ENCODE results near the gene PACS2. TPM values are rescaled to one million over a fixed set of nuclear protein-coding genes. Genes with fewer than 3 reads are reported as not detected.

The PACS2 gene
- total RNA-seq, 1 experiment from 2014 or later, result 55.2 TPM

DNA sequence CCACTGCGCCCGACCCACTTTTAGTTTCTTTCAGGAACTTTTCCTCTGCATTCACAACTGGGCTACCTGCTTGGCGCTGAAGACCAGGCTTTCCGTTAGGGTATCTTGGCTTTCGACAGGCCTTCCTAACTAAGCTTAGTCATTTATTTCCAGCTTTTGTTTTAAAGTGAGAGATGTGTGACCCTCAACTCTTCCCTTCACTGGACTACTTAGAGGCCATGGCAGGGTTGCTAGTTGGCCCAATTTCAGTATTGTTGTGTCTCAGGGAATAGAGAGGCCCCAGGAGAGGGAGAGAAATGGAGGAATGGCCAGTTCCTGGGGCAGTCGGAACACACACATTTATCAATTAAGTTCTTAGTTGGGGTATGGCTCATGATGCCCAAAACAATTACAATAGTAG lies 115.5 kb downstream of the PACS2 start:
- Histone ChIP-seq H3K4me3 (ENCODE audit: low read depth in 2 of 2, low read length in 2 of 2) (no peak overlapping the region), H3K36me3 (ENCODE audit: control insufficient read depth, insufficient read depth, low read length) (no peaks in the 10 kb centered on the region), H3K27me3 (ENCODE audit: control insufficient read depth, insufficient read depth, low read length) (no peaks in the 10 kb centered on the region), H3K27ac (ENCODE audit: low read length) (no peak overlapping the region), H3K9me3 (ENCODE audit: control insufficient read depth, insufficient read depth, low read depth, low read length) (no peaks in the 10 kb centered on the region), H3K4me1 (ENCODE audit: control insufficient read depth, insufficient read depth, low read length) (peaks cover 3% of the 10 kb centered on the region; the same call in 1 of the 2 replicates)
- no TSS peak for BruUV-seq (replicated peaks)
- TF ChIP-seq, protein P1, sequence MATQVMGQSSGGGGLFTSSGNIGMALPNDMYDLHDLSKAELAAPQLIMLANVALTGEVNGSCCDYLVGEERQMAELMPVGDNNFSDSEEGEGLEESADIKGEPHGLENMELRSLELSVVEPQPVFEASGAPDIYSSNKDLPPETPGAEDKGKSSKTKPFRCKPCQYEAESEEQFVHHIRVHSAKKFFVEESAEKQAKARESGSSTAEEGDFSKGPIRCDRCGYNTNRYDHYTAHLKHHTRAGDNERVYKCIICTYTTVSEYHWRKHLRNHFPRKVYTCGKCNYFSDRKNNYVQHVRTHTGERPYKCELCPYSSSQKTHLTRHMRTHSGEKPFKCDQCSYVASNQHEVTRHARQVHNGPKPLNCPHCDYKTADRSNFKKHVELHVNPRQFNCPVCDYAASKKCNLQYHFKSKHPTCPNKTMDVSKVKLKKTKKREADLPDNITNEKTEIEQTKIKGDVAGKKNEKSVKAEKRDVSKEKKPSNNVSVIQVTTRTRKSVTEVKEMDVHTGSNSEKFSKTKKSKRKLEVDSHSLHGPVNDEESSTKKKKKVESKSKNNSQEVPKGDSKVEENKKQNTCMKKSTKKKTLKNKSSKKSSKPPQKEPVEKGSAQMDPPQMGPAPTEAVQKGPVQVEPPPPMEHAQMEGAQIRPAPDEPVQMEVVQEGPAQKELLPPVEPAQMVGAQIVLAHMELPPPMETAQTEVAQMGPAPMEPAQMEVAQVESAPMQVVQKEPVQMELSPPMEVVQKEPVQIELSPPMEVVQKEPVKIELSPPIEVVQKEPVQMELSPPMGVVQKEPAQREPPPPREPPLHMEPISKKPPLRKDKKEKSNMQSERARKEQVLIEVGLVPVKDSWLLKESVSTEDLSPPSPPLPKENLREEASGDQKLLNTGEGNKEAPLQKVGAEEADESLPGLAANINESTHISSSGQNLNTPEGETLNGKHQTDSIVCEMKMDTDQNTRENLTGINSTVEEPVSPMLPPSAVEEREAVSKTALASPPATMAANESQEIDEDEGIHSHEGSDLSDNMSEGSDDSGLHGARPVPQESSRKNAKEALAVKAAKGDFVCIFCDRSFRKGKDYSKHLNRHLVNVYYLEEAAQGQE (IDR thresholded peaks at IDR 0.05; ENCODE audit: insufficient read depth in 1 of 2, low read depth in 2 of 2, low read length in 1 of 2), result no peak
- TF ChIP-seq SIN3A (IDR thresholded peaks at IDR 0.05; ENCODE audit: borderline replicate concordance, insufficient read depth, low read depth, low read length) (no peak), POLR2AphosphoS5 (IDR thresholded peaks at IDR 0.05; ENCODE audit: low read depth, low read length) (no peak), TCF7L2 (IDR thresholded peaks at IDR 0.05; ENCODE audit: low read depth, low read length) (no peak)
- TF ChIP-seq, protein P2, sequence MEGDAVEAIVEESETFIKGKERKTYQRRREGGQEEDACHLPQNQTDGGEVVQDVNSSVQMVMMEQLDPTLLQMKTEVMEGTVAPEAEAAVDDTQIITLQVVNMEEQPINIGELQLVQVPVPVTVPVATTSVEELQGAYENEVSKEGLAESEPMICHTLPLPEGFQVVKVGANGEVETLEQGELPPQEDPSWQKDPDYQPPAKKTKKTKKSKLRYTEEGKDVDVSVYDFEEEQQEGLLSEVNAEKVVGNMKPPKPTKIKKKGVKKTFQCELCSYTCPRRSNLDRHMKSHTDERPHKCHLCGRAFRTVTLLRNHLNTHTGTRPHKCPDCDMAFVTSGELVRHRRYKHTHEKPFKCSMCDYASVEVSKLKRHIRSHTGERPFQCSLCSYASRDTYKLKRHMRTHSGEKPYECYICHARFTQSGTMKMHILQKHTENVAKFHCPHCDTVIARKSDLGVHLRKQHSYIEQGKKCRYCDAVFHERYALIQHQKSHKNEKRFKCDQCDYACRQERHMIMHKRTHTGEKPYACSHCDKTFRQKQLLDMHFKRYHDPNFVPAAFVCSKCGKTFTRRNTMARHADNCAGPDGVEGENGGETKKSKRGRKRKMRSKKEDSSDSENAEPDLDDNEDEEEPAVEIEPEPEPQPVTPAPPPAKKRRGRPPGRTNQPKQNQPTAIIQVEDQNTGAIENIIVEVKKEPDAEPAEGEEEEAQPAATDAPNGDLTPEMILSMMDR (IDR thresholded peaks at IDR 0.05), result no peak
- in situ Hi-C loops (cut with HindIII; ENCODE audit: low pct_unique_long_range_greater_than_20kb, low sequenced_read_pairs), result no loop called here
- CTCF ChIA-PET, result interaction anchor here (0.6 kb wide), 1 partner anchor 58 kb away, joined by 4 read pairs; no protein-coding TSS in a partner anchor
- intact Hi-C loops (cut with micrococcal nuclease; ENCODE audit: unreplicated experiment), result no loop called here
- POLR2A ChIA-PET, result no interaction called here
- DNase-seq (ENCODE audit: low read depth, low spot score) (no peak), ATAC-seq (no peak)

DNA sequence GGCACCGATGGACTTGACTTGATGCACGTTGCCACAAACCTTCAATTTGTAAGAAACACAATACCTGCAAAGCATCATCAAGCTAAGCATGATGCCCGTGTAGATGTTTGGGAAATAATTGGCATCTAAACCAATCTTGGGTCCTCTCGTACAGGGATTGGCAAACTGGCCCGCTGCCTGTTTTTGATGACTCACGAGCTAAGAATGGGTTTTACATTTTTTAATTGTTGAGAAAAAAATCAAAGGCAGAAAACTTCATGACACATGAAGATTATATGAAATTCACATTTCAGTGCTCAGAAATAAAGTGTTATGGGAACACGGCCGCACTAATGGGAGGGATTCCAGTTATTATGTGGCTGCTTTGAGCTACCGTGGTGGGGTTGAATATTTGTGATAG lies 116.0 kb downstream of the PACS2 start:
- Histone ChIP-seq H3K36me3 (ENCODE audit: control insufficient read depth, insufficient read depth, low read length) (no peaks in the 10 kb centered on the region), H3K27ac (ENCODE audit: low read length) (no peak overlapping the region), H3K4me3 (ENCODE audit: low read depth in 2 of 2, low read length in 2 of 2) (no peak overlapping the region), H3K9me3 (ENCODE audit: control insufficient read depth, insufficient read depth, low read depth, low read length) (no peaks in the 10 kb centered on the region), H3K4me1 (ENCODE audit: control insufficient read depth, insufficient read depth, low read length) (peaks cover 3% of the 10 kb centered on the region; the same call in 1 of the 2 replicates), H3K27me3 (ENCODE audit: control insufficient read depth, insufficient read depth, low read length) (no peaks in the 10 kb centered on the region)
- in situ Hi-C loops (cut with HindIII; ENCODE audit: low pct_unique_long_range_greater_than_20kb, low sequenced_read_pairs), result no loop called here
- ChIA-PET CTCF (interaction anchor here (0.6 kb wide), 1 partner anchor 58 kb away, joined by 4 read pairs; no protein-coding TSS in a partner anchor), POLR2A (interaction anchor here (0.6 kb wide), 1 partner anchor 467 kb away, joined by 4 read pairs; no protein-coding TSS in a partner anchor)
- intact Hi-C loops (cut with micrococcal nuclease; ENCODE audit: unreplicated experiment), result no loop called here
- ATAC-seq (no peak), DNase-seq (ENCODE audit: low read depth, low spot score) (no peak)
- no peak for TF ChIP-seq TCF7L2 (IDR thresholded peaks at IDR 0.05; ENCODE audit: low read depth, low read length)
- no TSS peak for BruUV-seq (replicated peaks)

DNA sequence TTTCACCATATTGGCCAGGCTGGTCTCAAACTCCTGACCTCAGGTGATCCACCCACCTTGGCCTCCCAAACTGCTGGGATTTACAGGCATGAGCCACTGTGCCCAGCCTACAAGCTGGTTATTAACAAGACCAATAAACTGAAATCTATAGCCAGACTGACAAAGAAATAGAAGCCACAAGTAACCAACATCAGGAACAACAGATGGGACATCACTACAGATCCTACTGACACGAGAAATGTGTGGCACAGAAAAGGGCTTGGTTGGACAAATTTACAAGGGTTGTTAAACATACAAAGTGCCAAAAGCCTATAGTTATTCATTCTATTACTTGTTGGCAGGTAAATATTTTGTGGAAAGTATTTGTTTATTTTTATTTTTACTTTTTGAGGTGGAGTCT lies 116.7 kb downstream of the PACS2 start:
- intact Hi-C loops (cut with micrococcal nuclease; ENCODE audit: unreplicated experiment), result no loop called here
- Histone ChIP-seq H3K9me3 (ENCODE audit: control insufficient read depth, insufficient read depth, low read depth, low read length) (no peaks in the 10 kb centered on the region), H3K36me3 (ENCODE audit: control insufficient read depth, insufficient read depth, low read length) (no peaks in the 10 kb centered on the region), H3K4me3 (ENCODE audit: low read depth in 2 of 2, low read length in 2 of 2) (no peak overlapping the region), H3K4me1 (ENCODE audit: control insufficient read depth, insufficient read depth, low read length) (peaks cover 3% of the 10 kb centered on the region; the same call in 1 of the 2 replicates), H3K27ac (ENCODE audit: low read length) (no peak overlapping the region), H3K27me3 (ENCODE audit: control insufficient read depth, insufficient read depth, low read length) (no peaks in the 10 kb centered on the region)
- TF ChIP-seq, protein P1 (IDR thresholded peaks at IDR 0.05; ENCODE audit: insufficient read depth in 1 of 2, low read depth in 2 of 2, low read length in 1 of 2), result no peak
- TF ChIP-seq TCF7L2 (IDR thresholded peaks at IDR 0.05; ENCODE audit: low read depth, low read length) (no peak), SIN3A (IDR thresholded peaks at IDR 0.05; ENCODE audit: borderline replicate concordance, insufficient read depth, low read depth, low read length) (no peak)
- in situ Hi-C loops (cut with HindIII; ENCODE audit: low pct_unique_long_range_greater_than_20kb, low sequenced_read_pairs), result no loop called here
- POLR2A ChIA-PET, result interaction anchor here (0.6 kb wide), 1 partner anchor 467 kb away, joined by 4 read pairs; no protein-coding TSS in a partner anchor
- CTCF ChIA-PET, result no interaction called here
- no TSS peak for BruUV-seq (replicated peaks)
- ATAC-seq (no peak), DNase-seq (ENCODE audit: low read depth, low spot score) (no peak)
